H1 (cell line): Measurements from ENCODE around the gene TNP1. TPM values are rescaled to one million over a fixed set of nuclear protein-coding genes. Genes with fewer than 3 reads are reported as not detected.

Source experiments
- CTCF ChIA-PET: fragments of 300-600 bp; sonication (Branson Sonifier 250); formaldehyde crosslinking; loops from one replicate; lab custom pipeline; 2021; ENCODE audit not compliant: partially characterized antibody; lab: Charles Lee
- POLR2A ChIA-PET: fragments of 300-600 bp; sonication (Branson Sonifier 250); formaldehyde crosslinking; loops from one replicate; lab custom pipeline; 2021; ENCODE audit warnings: inconsistent platforms; ENCODE audit not compliant: partially characterized antibody; lab: Charles Lee
- DNase-seq, 2 experiments: peaks; one replicate each; pipeline versions ENCODE4 v3.0.0 to v3.0.0-alpha.2; 2010 to 2022; ENCODE audit warnings: low spot score in 2 of 2, low read depth in 1 of 2, mixed read lengths in 1 of 2
- FAIRE-seq: peaks from 2 replicates; lab custom pipeline; 2011; peaks lifted over from hg19 to GRCh38; lab: Jason Lieb, UNC
- H2AFZ ChIP-seq: 2 replicates; pipeline ENCODE4 v1.8.1; 2012; ENCODE audit warnings: low read length, inconsistent platforms
- H2AK5ac ChIP-seq: 2 replicates; pipeline ENCODE4 v1.6.1; 2013; ENCODE audit warnings: low read depth, low read length
- H2BK120ac ChIP-seq: replicated peaks from 2 replicates; pipeline ENCODE3; 2013; ENCODE audit warnings: low read depth, low read length, inconsistent platforms
- H2BK12ac ChIP-seq: 2 replicates; pipeline ENCODE4 v1.6.1; 2013; ENCODE audit warnings: low read depth, low read length
- H2BK15ac ChIP-seq: 2 replicates; pipeline ENCODE4 v1.6.1; 2013; ENCODE audit warnings: low read length
- H2BK20ac ChIP-seq: 2 replicates; pipeline ENCODE4 v1.6.1; 2013; ENCODE audit warnings: low read length
- H2BK5ac ChIP-seq: 2 replicates; pipeline ENCODE4 v1.6.1; 2013; ENCODE audit warnings: low read depth, low read length
- H3K14ac ChIP-seq: 2 replicates; pipeline ENCODE4 v1.6.1; 2013; ENCODE audit warnings: inconsistent platforms; ENCODE audit not compliant: insufficient read length
- H3K18ac ChIP-seq: 2 replicates; pipeline ENCODE4 v1.6.1; 2013; ENCODE audit warnings: low read length; ENCODE audit errors: extremely low read depth
- H3K23ac ChIP-seq: 2 replicates; pipeline ENCODE4 v1.6.1; 2013; ENCODE audit warnings: inconsistent platforms; ENCODE audit not compliant: insufficient read length
- H3K23me2 ChIP-seq: 2 replicates; pipeline ENCODE4 v1.6.1; 2013; ENCODE audit warnings: low read depth, low read length
- H3K27ac ChIP-seq: 2 replicates; pipeline ENCODE4 v1.6.1; 2011; ENCODE audit warnings: low read depth, low read length, inconsistent platforms
- H3K27me3 ChIP-seq, 4 experiments: replicated peaks in 1 of 4; 1 replicate in 1 of 4; 2 replicates in 3 of 4; pipeline versions ENCODE4 v1.6.1 to v1.8.1; 2011 to 2013; ENCODE audit warnings: low read length in 3 of 4, mild to moderate bottlenecking in 3 of 4, inconsistent platforms in 2 of 4, mixed read lengths in 2 of 4, moderate library complexity in 1 of 4; ENCODE audit not compliant: control insufficient read depth in 3 of 4, insufficient read depth in 3 of 4; ENCODE audit errors: extremely low read depth in 1 of 4
- H3K36me3 ChIP-seq, 4 experiments: 2 replicates each; pipeline versions ENCODE4 v1.6.1 to v1.8.1; 2011 to 2013; ENCODE audit warnings: mild to moderate bottlenecking in 4 of 4, low read length in 3 of 4, moderate library complexity in 2 of 4, control low read depth in 1 of 4, inconsistent platforms in 1 of 4; ENCODE audit not compliant: insufficient read depth in 4 of 4, control insufficient read depth in 2 of 4
- H3K4ac ChIP-seq: replicated peaks from 2 replicates; pipeline ENCODE3; 2013; ENCODE audit warnings: low read length, low read depth, mixed read lengths, inconsistent platforms; ENCODE audit not compliant: insufficient read length
- H3K4me1 ChIP-seq, 4 experiments: replicated peaks in 1 of 4; 1 replicate in 1 of 4; 2 replicates in 3 of 4; pipeline versions ENCODE4 v1.6.1 to v1.8.1; 2011 to 2013; ENCODE audit warnings: low read length in 3 of 4, inconsistent platforms in 2 of 4, mixed read lengths in 1 of 4; ENCODE audit not compliant: insufficient read depth in 4 of 4, control insufficient read depth in 3 of 4
- H3K4me2 ChIP-seq, 2 experiments: 2 replicates each; pipeline versions ENCODE4 v1.6.1 to v1.8.1; 2011 to 2013; ENCODE audit warnings: low read depth in 2 of 2, low read length in 2 of 2, control low read depth in 1 of 2, inconsistent platforms in 1 of 2, mild to moderate bottlenecking in 1 of 2; ENCODE audit not compliant: insufficient read depth in 1 of 2
- H3K4me3 ChIP-seq, 4 experiments: fragments of 200-600, 300-600 bp in 1 of 4; sonication (generic), shearing (Covaris generic), sonication (Bioruptor Twin) in 1 of 4; 2 replicates each; pipeline versions ENCODE4 v1.5.1 to v1.8.1; 2011 to 2016; ENCODE audit warnings: low read length in 4 of 4, low read depth in 3 of 4, control low read depth in 2 of 4, inconsistent platforms in 2 of 4, mild to moderate bottlenecking in 2 of 4, mixed read lengths in 1 of 4, moderate library complexity in 1 of 4; ENCODE audit not compliant: insufficient read depth in 2 of 4; ENCODE audit errors: extremely low read depth in 1 of 4
- H3K56ac ChIP-seq: replicated peaks from 2 replicates; pipeline ENCODE3; 2013; ENCODE audit warnings: low read depth, mild to moderate bottlenecking, mixed read lengths, low read length, inconsistent platforms; ENCODE audit not compliant: insufficient read length
- H3K79me1 ChIP-seq: 2 replicates; pipeline ENCODE4 v1.6.1; 2013; ENCODE audit warnings: low read depth, low read length, control low read depth
- H3K79me2 ChIP-seq, 2 experiments: 2 replicates each; pipeline versions ENCODE4 v1.6.1 to v1.8.1; 2012 to 2013; ENCODE audit warnings: low read length in 2 of 2, mild to moderate bottlenecking in 2 of 2, inconsistent platforms in 1 of 2; ENCODE audit not compliant: insufficient read depth in 2 of 2, control insufficient read depth in 1 of 2
- H3K9ac ChIP-seq, 4 experiments: replicated peaks in 1 of 4; 1 replicate in 1 of 4; 2 replicates in 3 of 4; pipeline versions ENCODE4 v1.6.1 to v1.8.1; 2011 to 2013; ENCODE audit warnings: low read depth in 3 of 4, low read length in 3 of 4, control low read depth in 2 of 4, mild to moderate bottlenecking in 2 of 4, moderate library complexity in 2 of 4, inconsistent platforms in 1 of 4; ENCODE audit errors: extremely low read depth in 1 of 4
- H3K9me3 ChIP-seq, 2 experiments: 2 replicates each; pipeline versions ENCODE4 v1.6.1 to v1.8.1; 2012 to 2013; ENCODE audit warnings: mild to moderate bottlenecking in 2 of 2, moderate library complexity in 2 of 2, control low read depth in 1 of 2, inconsistent platforms in 1 of 2, low read depth in 1 of 2, low read length in 1 of 2, mixed read lengths in 1 of 2; ENCODE audit not compliant: insufficient read depth in 2 of 2
- H4K20me1 ChIP-seq, 2 experiments: replicated peaks in 1 of 2; 2 replicates each; pipeline versions ENCODE3 to v1.8.1; 2011 to 2013; ENCODE audit warnings: inconsistent platforms in 2 of 2, low read length in 2 of 2, mild to moderate bottlenecking in 1 of 2; ENCODE audit not compliant: insufficient read depth in 2 of 2, control insufficient read depth in 1 of 2
- H4K5ac ChIP-seq: 2 replicates; pipeline ENCODE4 v1.6.1; 2013; ENCODE audit warnings: low read length, low read depth, mixed read lengths, inconsistent platforms; ENCODE audit not compliant: insufficient read length
- H4K8ac ChIP-seq: 2 replicates; pipeline ENCODE4 v1.8.0; 2013; ENCODE audit warnings: mild to moderate bottlenecking, moderate library complexity, low read length, inconsistent platforms; ENCODE audit not compliant: insufficient read depth; ENCODE audit errors: extremely low read depth
- H4K91ac ChIP-seq: replicated peaks from 2 replicates; pipeline ENCODE3; 2013; ENCODE audit warnings: low read length, mixed read lengths, inconsistent platforms; ENCODE audit not compliant: insufficient read length
- ATF2 ChIP-seq: IDR thresholded peaks from 2 replicates; pipeline ENCODE4 v1.6.1; 2012; ENCODE audit warnings: low read length, inconsistent platforms
- EP300 ChIP-seq, 2 experiments: IDR thresholded peaks; 1 replicate in 1 of 2; 2 replicates in 1 of 2; pipeline ENCODE4 v1.6.1; 2011 to 2012; ENCODE audit warnings: low read depth in 2 of 2, low read length in 2 of 2, mild to moderate bottlenecking in 2 of 2, borderline replicate concordance in 1 of 2, inconsistent platforms in 1 of 2, moderate library complexity in 1 of 2
- HDAC2 ChIP-seq, 2 experiments: fragments of 300-600 bp in 1 of 2; sonication (generic) in 1 of 2; IDR thresholded peaks; 2 replicates each; pipeline ENCODE4 v1.6.1; 2011 to 2012; ENCODE audit warnings: low read depth in 2 of 2, low read length in 2 of 2, mild to moderate bottlenecking in 2 of 2, moderate library complexity in 2 of 2, borderline replicate concordance in 1 of 2, inconsistent platforms in 1 of 2
- NANOG ChIP-seq: IDR thresholded peaks from 2 replicates; pipeline ENCODE4 v1.6.1; 2011; ENCODE audit warnings: low read length, low read depth, mild to moderate bottlenecking, inconsistent platforms; ENCODE audit not compliant: insufficient read depth, poor library complexity, severe bottlenecking
- PHF8 ChIP-seq: fragments of 200-600 bp; sonication (generic); conservative IDR thresholded peaks from 2 replicates; pipeline ENCODE4 v1.7.1; 2012; ENCODE audit warnings: low read depth, mild to moderate bottlenecking, inconsistent platforms, low read length, moderate library complexity
- POLR2AphosphoS5 ChIP-seq: IDR thresholded peaks from 2 replicates; pipeline ENCODE4 v1.6.1; 2011; ENCODE audit warnings: low read depth, low read length
- RFX5 ChIP-seq: IDR thresholded peaks from 2 replicates; pipeline ENCODE4 v1.6.1; 2011; ENCODE audit warnings: low read depth, low read length, improper control_type of control experiment, borderline replicate concordance
- RNF2 ChIP-seq: fragments of 200-900, 300-1000 bp; sonication (generic); IDR thresholded peaks from 2 replicates; pipeline ENCODE4 v1.7.1; 2016; ENCODE audit warnings: borderline replicate concordance, low read depth, mild to moderate bottlenecking, antibody characterized with exemption, low read length; ENCODE audit not compliant: poor library complexity, severe bottlenecking; ENCODE audit errors: missing control alignments
- RXRA ChIP-seq: IDR thresholded peaks from 2 replicates; pipeline ENCODE4 v1.6.1; 2011; ENCODE audit warnings: low read depth, mild to moderate bottlenecking, low read length, moderate library complexity; ENCODE audit not compliant: insufficient read depth
- SP1 ChIP-seq: IDR thresholded peaks from 2 replicates; pipeline ENCODE4 v1.6.1; 2011; ENCODE audit warnings: low read depth, low read length
- TAF1 ChIP-seq: IDR thresholded peaks from 2 replicates; pipeline ENCODE4 v1.6.1; 2011; ENCODE audit warnings: mild to moderate bottlenecking, low read depth, low read length
- WGBS, 2 experiments: shearing (Covaris generic) in 1 of 2; methylation state at CpG; one replicate each; pipeline versions ENCODE4 v1.1.6 to v1.1.7; 2013 to 2015; ENCODE audit warnings: low lambda C conversion rate in 2 of 2, mixed read lengths in 2 of 2, inconsistent platforms in 1 of 2, low coverage in 1 of 2, missing lambda C conversion rate in 1 of 2; ENCODE audit not compliant: insufficient replicate concordance in 2 of 2, insufficient coverage in 1 of 2, insufficient read length in 1 of 2; ENCODE audit errors: extremely low coverage in 1 of 2, missing lambda C conversion rate in 1 of 2; 5-methylcytosine and 5-hydroxymethylcytosine counted together
- polyA plus RNA-seq, 7 experiments: library from polyadenylated mRNA; depleted of rRNA in 3 of 7; stranded (reverse) in 5 of 7; unstranded in 2 of 7; fragments of >200 nt in 5 of 7; fragments of 200-250 nt in 2 of 7; gene quantifications; 1 replicate in 5 of 7; 2 replicates in 1 of 7; 4 replicates in 1 of 7; pipeline versions ENCODE4 v1.2.1 to v1.2.3, GENCODE V29; 2011 to 2013; ENCODE audit warnings: missing spikeins in 2 of 7, mixed read lengths in 2 of 7
- total RNA-seq: library from RNA; stranded (reverse); fragmentation: NEBNext Ultra II Directional; extraction: Animal tissue kit (Norgen Biotek cat#: 25700); gene quantifications from 2 replicates; pipeline ENCODE4 v1.2.1, GENCODE V29; 2021

TNP1 gene
- total and polyA plus RNA-seq, 2 of the 8 experiments (the other 6 are each of a cell fraction or from before 2014, with no cell fraction given): not detected

- FAIRE-seq: no peak
- Histone ChIP-seq H3K9ac (no peak overlapping the region), H3K36me3 (no peaks in the 10 kb centered on the region), H2BK120ac (no peak overlapping the region), H4K5ac (no peak overlapping the region), H3K18ac (no peak overlapping the region), H3K14ac (no peak overlapping the region), H2BK5ac (no peak overlapping the region), H2BK15ac (no peak overlapping the region), H4K20me1 (no peaks in the 10 kb centered on the region), H3K27me3 (no peaks in the 10 kb centered on the region), H3K4me2 (no peak overlapping the region), H3K4me1 (no peaks in the 10 kb centered on the region), H2AK5ac (no peak overlapping the region), H3K27ac (no peak overlapping the region), H3K4me3 (no peak overlapping the region), H3K4ac (no peak overlapping the region), H3K23me2 (no peaks in the 10 kb centered on the region), H2AFZ (no peak overlapping the region), H2BK20ac (no peak overlapping the region), H4K8ac (no peak overlapping the region), H3K79me1 (no peaks in the 10 kb centered on the region; the same call in 1 of the 2 replicates), H3K23ac (no peak overlapping the region), H3K9me3 (peaks cover 0 to 8% of the 10 kb centered on the region in 2 experiments; a peak in 2 of 4 replicates), H3K79me2 (no peaks in the 10 kb centered on the region), H4K91ac (no peak overlapping the region), H3K56ac (no peak overlapping the region), H2BK12ac (no peak overlapping the region)
- POLR2A ChIA-PET: no interaction called here
- WGBS, 2 experiments: 91% methylated on average over 3 of the region's 3 CpGs; no CpG with 5 or more reads in 1 of the 2 experiments
- CTCF ChIA-PET: no interaction called here
- DNase-seq: no peak
- no peak for TF ChIP-seq POLR2AphosphoS5
- TF ChIP-seq RXRA: no peak
- TF ChIP-seq EP300 (IDR thresholded peaks at IDR 0.05; ENCODE audit: borderline replicate concordance in 1 of 2, low read depth in 2 of 2, low read length in 2 of 2): no peak
- no peak for TF ChIP-seq SP1
- TF ChIP-seq TAF1: no peak
- TF ChIP-seq ATF2: no peak
- TF ChIP-seq RNF2: no peak
- no peak for TF ChIP-seq PHF8
- TF ChIP-seq NANOG: no peak
- no peak for TF ChIP-seq RFX5
- TF ChIP-seq HDAC2 (IDR thresholded peaks at IDR 0.05; ENCODE audit: borderline replicate concordance in 1 of 2, low read depth in 2 of 2, low read length in 2 of 2): no peak
These were observed 6.7 kb upstream of the TNP1 start for GRCh38 chr2:216866515-216867095.
